GM12874 (cell line): ENCODE data around the gene CAMKK2.

Experiments
- CTCF ChIP-seq: IDR thresholded peaks from 2 replicates; pipeline ENCODE4 v1.5.1; 2011; ENCODE audit warnings: low read depth, mild to moderate bottlenecking, control low read depth, low read length, moderate library complexity; ENCODE audit not compliant: insufficient read depth

Gene CAMKK2

GRCh38 chr12:121330692-121331091, 34.2 kb upstream of the CAMKK2 start:
- no peak for TF ChIP-seq CTCF

GRCh38 chr12:121330195-121330594, 33.7 kb upstream of the CAMKK2 start:
- TF ChIP-seq CTCF = no peak

GRCh38 chr12:121328620-121329019, 32.1 kb upstream of the CAMKK2 start:
- no peak for TF ChIP-seq CTCF

GRCh38 chr12:121326996-121327674, 30.6 kb upstream of the CAMKK2 start:
- no peak for TF ChIP-seq CTCF

- TF ChIP-seq CTCF = no peak
Measured at GRCh38 chr12:121325922-121326396, 29.4 kb upstream of the CAMKK2 start.

GRCh38 chr12:121323908-121324307, 27.4 kb upstream of the CAMKK2 start:
- TF ChIP-seq CTCF = no peak

GRCh38 chr12:121318121-121318520, 21.6 kb upstream of the CAMKK2 start:
- no peak for TF ChIP-seq CTCF
